Measurements from ENCODE around the gene PLCB2.

Gene PLCB2

DNA sequence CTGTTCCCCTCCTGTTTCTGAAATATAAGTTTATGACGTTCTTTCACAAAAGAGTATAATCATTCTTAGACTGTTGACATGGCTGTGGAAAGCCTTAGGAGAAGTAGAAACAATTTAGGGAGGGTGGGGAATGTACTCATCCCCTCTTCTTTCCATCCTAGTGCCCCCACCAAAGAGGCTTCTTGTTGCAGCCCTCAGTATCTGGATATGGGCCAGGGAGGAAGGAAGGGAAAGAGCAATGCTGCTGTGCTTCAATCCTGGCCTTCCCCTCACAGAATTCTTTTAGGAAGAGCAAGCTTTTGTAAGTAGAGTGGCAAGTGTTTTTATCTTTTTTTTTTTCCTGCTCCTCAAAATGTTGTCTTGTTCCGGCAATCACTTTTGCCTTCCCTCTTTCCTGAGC lies 17.5 kb upstream of the PLCB2 start:
- no peak overlapping the region for H3K27ac ChIP-seq (ENCODE audit: insufficient read depth, low read depth, low read length, poor library complexity, severe bottlenecking)
- peaks cover 33% of the 10 kb centered on the region for H3K27me3 ChIP-seq (ENCODE audit: control insufficient read depth, insufficient read depth, low read length, poor library complexity, severe bottlenecking)
- H3K36me3 ChIP-seq (ENCODE audit: control insufficient read depth, insufficient read depth, low read length): no peaks in the 10 kb centered on the region
- H3K4me1 ChIP-seq (ENCODE audit: control insufficient read depth, insufficient read depth, low read length): peaks cover 47% of the 10 kb centered on the region
- no peak overlapping the region for H3K4me3 ChIP-seq (ENCODE audit: insufficient read depth, low read depth, low read length)
- 78 to 83% methylated on average over 1 to 2 of the region's 2 CpGs for WGBS, 2 experiments
- no peaks in the 10 kb centered on the region for H3K9me3 ChIP-seq (ENCODE audit: control insufficient read depth, low read length)

DNA sequence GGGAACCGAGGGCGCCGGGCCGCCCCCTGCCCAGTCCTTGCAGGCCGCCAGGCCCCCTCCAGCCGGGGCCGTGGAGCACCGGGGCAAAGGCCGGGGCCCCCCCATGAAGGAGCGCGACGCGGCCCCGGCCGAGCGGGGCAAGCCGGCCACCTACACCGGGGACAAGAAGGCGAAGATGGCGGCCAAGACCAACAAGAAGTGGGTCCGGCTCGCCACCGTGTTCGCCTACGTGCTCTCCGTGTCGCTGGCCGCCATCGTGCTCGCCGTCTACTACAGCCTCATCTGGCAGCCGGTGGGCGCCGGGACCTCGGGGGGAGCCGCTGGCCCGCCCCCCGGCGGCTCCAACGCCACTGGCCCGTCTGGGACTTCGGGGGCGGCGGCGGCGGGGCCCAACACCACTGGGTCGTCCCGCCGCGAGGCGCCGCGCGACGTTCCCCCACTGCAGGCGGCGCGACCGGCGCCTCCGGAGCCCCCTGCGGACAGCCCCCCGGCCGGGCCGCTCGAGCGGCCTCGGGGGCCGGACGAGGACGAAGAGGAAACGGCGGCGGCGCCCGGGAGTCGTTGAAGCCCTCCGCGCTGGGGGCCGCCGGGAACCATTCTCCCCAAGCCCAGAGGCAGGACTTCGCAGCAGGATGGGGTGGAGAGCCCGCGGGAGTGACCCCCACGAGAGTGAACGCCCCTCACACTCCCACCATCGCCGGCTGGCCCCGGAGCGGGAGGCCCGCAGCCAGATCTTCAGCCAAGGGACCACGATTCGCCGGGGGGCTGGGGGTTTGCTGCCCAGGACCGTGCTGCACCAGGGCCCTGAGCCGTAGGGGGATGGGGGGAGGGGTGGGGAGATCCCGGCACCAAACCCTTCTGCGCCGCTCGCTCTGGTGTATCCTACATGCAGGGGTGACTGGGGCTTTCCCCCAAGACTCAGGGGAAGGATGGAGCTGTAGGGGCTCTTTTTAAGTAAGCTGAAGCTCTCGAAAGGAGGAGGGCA lies 16.5 kb upstream of the PLCB2 start:
- H3K36me3 ChIP-seq (ENCODE audit: control insufficient read depth, insufficient read depth, low read length): no peaks in the 10 kb centered on the region
- peaks cover 47% of the 10 kb centered on the region for H3K4me1 ChIP-seq (ENCODE audit: control insufficient read depth, insufficient read depth, low read length)
- 1% methylated on average over 101 of the region's 101 CpGs for WGBS, 2 experiments
- peak overlapping the region; percentile 56 for H3K4me3 ChIP-seq (ENCODE audit: insufficient read depth, low read depth, low read length)
- H3K27me3 ChIP-seq (ENCODE audit: control insufficient read depth, insufficient read depth, low read length, poor library complexity, severe bottlenecking): peaks cover 33% of the 10 kb centered on the region
- no peaks in the 10 kb centered on the region for H3K9me3 ChIP-seq (ENCODE audit: control insufficient read depth, low read length)
- no peak overlapping the region for H3K27ac ChIP-seq (ENCODE audit: insufficient read depth, low read depth, low read length, poor library complexity, severe bottlenecking)

- Histone ChIP-seq H3K4me3 (ENCODE audit: insufficient read depth, low read depth, low read length) (peak within 1 kb of the TSS; percentile 56), H3K9me3 (ENCODE audit: control insufficient read depth, low read length) (no peaks in the 10 kb centered on the region), H3K27me3 (ENCODE audit: control insufficient read depth, insufficient read depth, low read length, poor library complexity, severe bottlenecking) (peaks cover 33% of the 10 kb centered on the region), H3K27ac (ENCODE audit: insufficient read depth, low read depth, low read length, poor library complexity, severe bottlenecking) (no peak within 1 kb of the TSS), H3K36me3 (ENCODE audit: control insufficient read depth, insufficient read depth, low read length) (no peaks in the 10 kb centered on the region), H3K4me1 (ENCODE audit: control insufficient read depth, insufficient read depth, low read length) (peaks cover 42% of the 10 kb centered on the region)
- 0% methylated on average over 103 of the region's 103 CpGs for WGBS, 2 experiments
Observed at GRCh38 chr15:40323239-40323952, 15.7 kb upstream of the PLCB2 start, which contains the start of gene INAFM2. TSS of gene INAFM2 (plus strand) at chr15:40323692. CDS start at chr15:40324056, 364 bp downstream.

GRCh38 chr15:40322531-40323238 lies 14.9 kb upstream of the PLCB2 start:
- Histone ChIP-seq H3K36me3 (ENCODE audit: control insufficient read depth, insufficient read depth, low read length) (no peaks in the 10 kb centered on the region), H3K4me3 (ENCODE audit: insufficient read depth, low read depth, low read length) (peak overlapping the region; percentile 56), H3K4me1 (ENCODE audit: control insufficient read depth, insufficient read depth, low read length) (peaks cover 35% of the 10 kb centered on the region), H3K9me3 (ENCODE audit: control insufficient read depth, low read length) (no peaks in the 10 kb centered on the region), H3K27ac (ENCODE audit: insufficient read depth, low read depth, low read length, poor library complexity, severe bottlenecking) (no peak overlapping the region), H3K27me3 (ENCODE audit: control insufficient read depth, insufficient read depth, low read length, poor library complexity, severe bottlenecking) (peaks cover 33% of the 10 kb centered on the region)
- 9% methylated on average over 26 of the region's 26 CpGs for WGBS, 2 experiments

DNA sequence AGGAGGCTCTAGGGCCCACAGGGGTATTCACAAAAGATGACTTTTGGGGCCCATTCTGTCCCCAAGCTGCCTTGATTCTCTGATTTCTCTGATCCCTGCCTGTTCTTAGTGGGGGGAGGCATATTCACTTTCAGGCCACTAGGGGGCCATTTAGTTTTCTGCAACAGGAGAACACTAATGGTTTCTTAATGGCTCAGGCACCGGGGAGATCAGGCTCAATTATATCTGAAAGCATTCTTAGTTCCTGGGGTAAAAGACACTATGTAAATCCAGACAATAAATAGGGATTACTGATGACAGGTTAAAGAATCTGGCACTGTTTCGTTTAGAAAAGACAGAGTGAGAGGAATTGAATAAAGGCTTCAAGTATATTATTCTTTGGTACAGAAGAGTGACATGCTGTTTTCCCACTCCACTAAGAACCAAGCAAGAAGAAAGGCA lies 13.2 kb upstream of the PLCB2 start:
- H3K27me3 ChIP-seq (ENCODE audit: control insufficient read depth, insufficient read depth, low read length, poor library complexity, severe bottlenecking): peaks cover 33% of the 10 kb centered on the region
- no peak overlapping the region for H3K27ac ChIP-seq (ENCODE audit: insufficient read depth, low read depth, low read length, poor library complexity, severe bottlenecking)
- no peaks in the 10 kb centered on the region for H3K36me3 ChIP-seq (ENCODE audit: control insufficient read depth, insufficient read depth, low read length)
- H3K4me3 ChIP-seq (ENCODE audit: insufficient read depth, low read depth, low read length): no peak overlapping the region
- no peaks in the 10 kb centered on the region for H3K9me3 ChIP-seq (ENCODE audit: control insufficient read depth, low read length)
- 16 to 22% methylated on average over 2 of the region's 2 CpGs for WGBS, 2 experiments
- peaks cover 19% of the 10 kb centered on the region for H3K4me1 ChIP-seq (ENCODE audit: control insufficient read depth, insufficient read depth, low read length)

- peaks cover 28% of the 10 kb centered on the region for H3K27me3 ChIP-seq (ENCODE audit: control insufficient read depth, insufficient read depth, low read length, poor library complexity, severe bottlenecking)
- H3K4me3 ChIP-seq (ENCODE audit: insufficient read depth, low read depth, low read length): no peak overlapping the region
- H3K4me1 ChIP-seq (ENCODE audit: control insufficient read depth, insufficient read depth, low read length): peaks cover 14% of the 10 kb centered on the region
- no peak overlapping the region for H3K27ac ChIP-seq (ENCODE audit: insufficient read depth, low read depth, low read length, poor library complexity, severe bottlenecking)
- H3K9me3 ChIP-seq (ENCODE audit: control insufficient read depth, low read length): no peaks in the 10 kb centered on the region
- H3K36me3 ChIP-seq (ENCODE audit: control insufficient read depth, insufficient read depth, low read length): no peaks in the 10 kb centered on the region
- 76 to 82% methylated on average over 1 of the region's 1 CpG for WGBS, 2 experiments
Observed at GRCh38 chr15:40320409-40320808, 12.7 kb upstream of the PLCB2 start.

DNA sequence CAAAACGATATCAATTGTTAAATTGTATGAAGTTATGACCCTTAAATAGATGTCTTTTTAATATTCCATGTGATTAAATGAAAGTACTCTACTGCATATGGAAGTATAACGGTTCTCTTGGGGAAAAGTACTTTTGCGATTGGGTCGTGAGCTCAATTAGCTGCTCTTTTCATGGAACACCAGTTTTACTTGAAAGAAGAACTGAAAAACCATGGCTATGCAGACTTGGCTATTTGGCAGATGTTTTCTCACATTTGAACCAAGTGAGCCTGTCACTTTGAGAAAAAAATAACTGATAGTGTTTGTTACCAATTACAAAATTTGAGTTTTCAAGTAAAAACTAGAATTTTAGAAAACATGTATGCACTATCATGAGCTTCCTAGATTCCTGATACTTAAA lies 9.8 kb upstream of the PLCB2 start:
- peaks cover 10% of the 10 kb centered on the region for H3K27me3 ChIP-seq (ENCODE audit: control insufficient read depth, insufficient read depth, low read length, poor library complexity, severe bottlenecking)
- WGBS, 2 experiments: 95 to 99% methylated on average over 3 to 4 of the region's 4 CpGs
- no peak overlapping the region for H3K27ac ChIP-seq (ENCODE audit: insufficient read depth, low read depth, low read length, poor library complexity, severe bottlenecking)
- peaks cover 2% of the 10 kb centered on the region for H3K4me1 ChIP-seq (ENCODE audit: control insufficient read depth, insufficient read depth, low read length)
- H3K9me3 ChIP-seq (ENCODE audit: control insufficient read depth, low read length): no peaks in the 10 kb centered on the region
- no peak overlapping the region for H3K4me3 ChIP-seq (ENCODE audit: insufficient read depth, low read depth, low read length)
- H3K36me3 ChIP-seq (ENCODE audit: control insufficient read depth, insufficient read depth, low read length): no peaks in the 10 kb centered on the region

DNA sequence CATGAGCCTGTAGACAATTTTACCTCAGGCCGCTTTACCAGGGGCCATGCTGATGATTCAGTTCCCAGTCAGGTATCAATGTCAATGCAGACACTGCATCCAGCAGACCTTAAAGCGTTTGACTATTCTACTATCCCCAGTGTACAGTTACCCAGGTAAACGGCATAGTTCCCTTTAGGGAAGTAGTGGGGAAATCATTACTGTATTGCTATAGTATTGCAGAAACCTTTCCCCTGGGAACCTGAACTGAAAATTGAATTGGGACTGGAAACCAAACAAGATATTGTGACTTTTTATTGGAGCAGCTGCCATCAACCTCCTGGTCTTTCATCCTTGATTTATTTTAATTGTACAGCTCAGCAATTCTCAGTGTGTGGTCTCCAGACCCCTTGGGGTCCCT lies 9.2 kb upstream of the PLCB2 start:
- Histone ChIP-seq H3K36me3 (ENCODE audit: control insufficient read depth, insufficient read depth, low read length) (no peaks in the 10 kb centered on the region), H3K4me3 (ENCODE audit: insufficient read depth, low read depth, low read length) (no peak overlapping the region), H3K9me3 (ENCODE audit: control insufficient read depth, low read length) (no peaks in the 10 kb centered on the region), H3K27me3 (ENCODE audit: control insufficient read depth, insufficient read depth, low read length, poor library complexity, severe bottlenecking) (peaks cover 4% of the 10 kb centered on the region), H3K27ac (ENCODE audit: insufficient read depth, low read depth, low read length, poor library complexity, severe bottlenecking) (no peak overlapping the region), H3K4me1 (ENCODE audit: control insufficient read depth, insufficient read depth, low read length) (no peaks in the 10 kb centered on the region)
- WGBS, 2 experiments: 90 to 97% methylated on average over 3 of the region's 3 CpGs

- Histone ChIP-seq H3K9me3 (ENCODE audit: control insufficient read depth, low read length) (no peaks in the 10 kb centered on the region), H3K27me3 (ENCODE audit: control insufficient read depth, insufficient read depth, low read length, poor library complexity, severe bottlenecking) (peaks cover 8% of the 10 kb centered on the region), H3K4me3 (ENCODE audit: insufficient read depth, low read depth, low read length) (no peak overlapping the region), H3K4me1 (ENCODE audit: control insufficient read depth, insufficient read depth, low read length) (no peaks in the 10 kb centered on the region), H3K27ac (ENCODE audit: insufficient read depth, low read depth, low read length, poor library complexity, severe bottlenecking) (no peak overlapping the region), H3K36me3 (ENCODE audit: control insufficient read depth, insufficient read depth, low read length) (no peaks in the 10 kb centered on the region)
- WGBS, 2 experiments: 88 to 89% methylated on average over 4 of the region's 4 CpGs
Observed at GRCh38 chr15:40314723-40315276, 7.1 kb upstream of the PLCB2 start.
